NCI-H524 (cell line): ENCODE results near the gene DCTN2.

ENCODE experiments used
- DNase-seq, 2 experiments: peaks; one replicate each; lab custom pipeline; 2025; lab: John Stamatoyannopoulos, UW

Gene DCTN2

DNA sequence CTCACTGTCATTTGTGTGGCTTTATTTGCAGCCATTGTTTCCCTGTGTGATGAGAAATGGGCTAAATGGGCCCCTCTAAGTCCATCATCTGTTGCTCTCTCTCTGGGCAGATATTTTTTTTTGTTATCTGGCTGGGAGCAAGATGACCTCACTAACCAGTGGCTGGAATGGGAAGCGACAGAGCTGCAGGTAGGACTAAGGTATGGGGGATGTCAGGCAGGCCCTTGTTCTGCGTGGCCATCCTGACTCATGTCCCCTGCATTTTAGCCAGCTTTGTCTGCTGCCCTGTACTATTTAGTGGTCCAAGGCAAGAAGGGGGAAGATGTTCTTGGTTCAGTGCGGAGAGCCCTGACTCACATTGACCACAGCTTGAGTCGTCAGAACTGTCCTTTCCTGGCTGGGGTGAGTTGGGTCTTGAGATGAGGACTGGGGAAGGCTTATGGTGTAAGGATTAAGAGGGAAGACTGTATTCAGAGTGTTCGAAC is 57.8 kb downstream of the DCTN2 start:
- DNase-seq: no peak

DNA sequence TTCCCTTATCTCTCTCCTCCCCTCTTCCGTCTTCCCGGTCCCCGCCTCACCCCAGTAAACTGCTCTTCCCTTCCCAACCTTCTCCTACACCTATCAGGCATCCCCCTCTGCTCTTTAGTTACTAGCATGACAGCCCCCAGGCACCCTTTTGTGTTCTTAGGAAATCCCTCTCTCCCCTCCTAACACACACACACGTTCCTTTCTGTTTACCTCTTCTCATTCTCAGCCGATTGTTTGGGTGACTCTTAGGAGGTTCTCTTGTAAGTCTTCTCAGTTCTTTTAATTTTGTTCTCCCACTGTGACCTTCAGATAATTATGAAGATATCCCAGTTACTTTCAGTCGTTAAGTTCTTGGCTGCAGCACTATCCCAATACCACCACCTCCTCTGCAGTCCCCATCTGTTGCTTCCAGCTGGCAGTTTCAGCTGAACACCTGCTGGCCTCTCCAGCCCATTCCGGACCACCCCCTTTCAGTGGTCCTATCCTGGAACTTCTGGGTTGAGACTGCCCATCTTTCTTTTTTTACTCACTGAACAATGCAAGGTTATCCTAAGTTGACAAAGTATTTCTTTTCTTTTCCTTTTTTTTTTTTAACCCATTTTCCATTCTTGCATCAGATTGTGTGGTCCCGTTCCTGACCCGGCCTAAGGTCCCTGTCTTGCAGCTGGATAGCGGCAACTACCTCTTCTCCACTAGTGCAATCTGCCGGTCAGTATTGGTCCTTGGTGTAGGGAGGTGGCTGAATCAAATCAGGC is 58.4 kb downstream of the DCTN2 start:
- DNase-seq: peak; percentile 31 to 71

DNA sequence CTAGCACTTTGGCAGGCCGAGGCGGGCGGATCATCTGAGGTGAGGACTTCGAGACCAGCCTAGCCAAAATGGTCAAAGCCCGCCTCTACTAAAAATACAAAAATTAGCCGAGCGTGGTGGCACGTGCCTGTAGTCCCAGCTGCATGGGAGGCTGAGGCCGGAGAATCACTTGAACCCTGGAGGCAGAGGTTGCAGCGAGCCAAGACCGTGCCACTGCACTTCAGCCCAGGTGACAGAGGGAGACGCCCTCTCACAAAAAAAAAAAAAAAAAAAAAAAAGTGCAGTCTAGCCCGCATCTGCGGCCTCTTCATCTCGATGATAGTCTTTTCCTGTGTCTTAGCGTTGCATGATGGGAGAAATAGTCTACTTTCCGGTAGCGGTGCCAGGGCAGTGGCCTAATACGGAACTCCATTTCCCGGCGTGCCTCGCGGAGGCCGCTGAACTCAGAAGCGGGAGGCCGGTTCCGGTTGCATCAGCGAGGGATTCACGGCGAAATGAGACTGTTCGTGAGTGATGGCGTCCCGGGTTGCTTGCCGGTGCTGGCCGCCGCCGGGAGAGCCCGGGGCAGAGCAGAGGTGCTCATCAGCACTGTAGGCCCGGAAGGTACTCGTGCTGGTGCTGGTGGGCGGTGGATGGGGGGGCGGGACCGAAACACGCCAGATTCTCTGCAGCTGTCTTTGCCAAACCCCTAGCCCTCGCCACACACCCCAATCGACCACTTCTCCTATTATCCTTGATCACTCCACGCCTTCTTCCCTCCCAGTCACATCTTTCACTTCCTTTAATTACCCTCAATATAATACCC is 59.2 kb downstream of the DCTN2 start, which contains the start of gene MARS1:
TSS of gene MARS1 (plus strand) at position 472 of the 805 bp plus-strand sequence. CDS start at position 495, 23 bp downstream.
- DNase-seq: peak; percentile 94 to 96

DNA sequence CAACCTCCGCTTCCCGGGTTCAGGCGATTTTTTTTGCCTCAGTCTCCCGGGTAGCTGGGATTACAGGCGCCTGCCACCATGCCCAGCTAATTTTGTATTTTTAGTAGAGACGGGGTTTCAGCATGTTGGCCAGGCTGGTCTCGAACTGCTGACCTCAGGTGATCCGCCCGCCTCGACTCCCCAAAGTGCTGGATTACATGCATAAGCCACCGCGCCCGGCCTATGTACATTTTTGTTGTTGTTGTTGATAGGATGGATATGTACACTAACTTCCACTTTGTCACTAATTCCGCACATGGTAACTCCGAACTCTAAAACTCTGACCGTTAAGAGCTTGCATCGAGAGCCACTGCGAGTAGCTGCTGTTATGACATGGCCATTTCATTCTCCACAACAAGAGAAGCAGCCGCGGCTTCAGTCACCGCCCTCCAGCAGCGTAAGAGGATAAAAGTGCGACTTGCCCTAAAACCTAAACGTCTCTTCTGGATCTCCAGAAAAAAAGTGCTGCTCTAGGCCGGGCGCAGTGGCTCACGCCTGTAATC is 59.9 kb downstream of the DCTN2 start:
- DNase-seq: peak in 1 of 2 experiments; percentile 21

DNA sequence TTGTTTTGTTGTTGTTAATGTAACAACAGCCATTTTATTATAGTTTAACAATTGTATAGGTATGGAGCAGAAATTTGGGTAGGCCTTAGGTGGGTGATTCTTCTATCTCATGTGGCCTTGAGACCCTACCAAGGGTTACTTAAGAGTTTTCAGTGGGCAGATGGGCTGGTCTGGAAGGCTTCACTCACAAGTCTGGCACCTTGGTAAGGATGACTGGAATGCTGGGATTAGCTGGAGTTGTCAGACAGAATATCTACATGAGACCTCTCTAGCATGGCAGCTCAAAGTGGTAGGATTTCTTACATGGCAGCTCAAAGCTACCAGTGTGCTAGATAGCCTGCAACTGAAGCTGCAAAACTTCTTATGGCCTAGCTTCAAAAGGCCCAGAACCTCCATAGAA is 61.3 kb downstream of the DCTN2 start:
- peak in 1 of 2 experiments; percentile 11 for DNase-seq

DNA sequence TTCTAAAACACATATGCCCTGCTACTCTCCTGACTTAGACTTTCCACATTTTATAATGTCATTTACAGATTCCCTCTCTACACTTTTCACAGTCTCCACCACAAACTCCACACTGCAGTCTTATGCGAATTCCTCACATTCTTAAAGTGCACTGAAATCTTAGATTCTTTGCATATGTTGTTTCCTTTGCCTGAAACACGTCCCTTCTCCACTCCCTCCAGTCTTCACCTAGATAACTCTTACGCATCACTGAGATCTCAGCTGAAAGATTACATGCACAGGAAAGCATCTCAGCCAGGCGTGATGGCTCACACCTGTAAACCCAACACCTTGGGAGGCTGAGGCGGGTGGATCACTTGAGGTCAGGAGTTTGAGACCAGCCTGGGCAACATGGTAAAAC is 63.5 kb downstream of the DCTN2 start:
- DNase-seq: no peak

DNA sequence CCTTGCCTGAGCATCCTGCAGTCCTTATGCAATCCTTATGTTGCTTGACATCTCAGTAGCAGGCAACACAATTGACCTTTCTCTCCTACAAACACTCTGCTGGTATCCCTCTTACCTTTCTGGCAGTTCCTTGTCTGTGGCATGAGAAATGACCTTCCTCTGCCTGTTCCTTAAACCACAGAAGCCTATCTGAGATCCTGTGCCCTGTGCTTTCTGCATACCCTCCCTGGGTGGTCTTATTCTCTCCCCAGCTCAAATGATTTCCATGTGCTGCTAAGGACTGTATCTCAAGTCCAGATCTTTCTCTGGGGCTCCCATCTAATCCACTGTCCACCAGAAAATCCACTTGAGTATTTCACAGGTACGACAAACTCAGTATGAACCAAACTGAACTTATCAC is 65.3 kb downstream of the DCTN2 start:
- no peak for DNase-seq
